ENCODE results near the gene ZBED5. TPM values are rescaled to one million over a fixed set of nuclear protein-coding genes. Genes with fewer than 3 reads are reported as not detected.
A peak's percentile ranks its signal among the peaks of the same experiment; 100 is the strongest.

The ZBED5 gene
- total RNA-seq (2014; rRNA removed) (19.5 and 21.0 TPM in 2 replicates), Bru-seq, nascent RNA (percentile 98 among the genes with signal in this experiment), BruChase-seq, experiment 1, labeled RNA remaining after a 6-hour chase (percentile 92 among the genes with signal in this experiment), BruChase-seq, experiment 2, labeled RNA remaining after a 2-hour chase (percentile 99 among the genes with signal in this experiment)
- long read RNA-seq, transcript ZBED5-201 (3 exons, 2,512 nt) = major isoform, 5 of 57 reads
- long read RNA-seq, partial matches to known transcripts = 4 of 57 reads
- long read RNA-seq, other reads (novel, unspliced or antisense) = 45 of 57 reads

DNA sequence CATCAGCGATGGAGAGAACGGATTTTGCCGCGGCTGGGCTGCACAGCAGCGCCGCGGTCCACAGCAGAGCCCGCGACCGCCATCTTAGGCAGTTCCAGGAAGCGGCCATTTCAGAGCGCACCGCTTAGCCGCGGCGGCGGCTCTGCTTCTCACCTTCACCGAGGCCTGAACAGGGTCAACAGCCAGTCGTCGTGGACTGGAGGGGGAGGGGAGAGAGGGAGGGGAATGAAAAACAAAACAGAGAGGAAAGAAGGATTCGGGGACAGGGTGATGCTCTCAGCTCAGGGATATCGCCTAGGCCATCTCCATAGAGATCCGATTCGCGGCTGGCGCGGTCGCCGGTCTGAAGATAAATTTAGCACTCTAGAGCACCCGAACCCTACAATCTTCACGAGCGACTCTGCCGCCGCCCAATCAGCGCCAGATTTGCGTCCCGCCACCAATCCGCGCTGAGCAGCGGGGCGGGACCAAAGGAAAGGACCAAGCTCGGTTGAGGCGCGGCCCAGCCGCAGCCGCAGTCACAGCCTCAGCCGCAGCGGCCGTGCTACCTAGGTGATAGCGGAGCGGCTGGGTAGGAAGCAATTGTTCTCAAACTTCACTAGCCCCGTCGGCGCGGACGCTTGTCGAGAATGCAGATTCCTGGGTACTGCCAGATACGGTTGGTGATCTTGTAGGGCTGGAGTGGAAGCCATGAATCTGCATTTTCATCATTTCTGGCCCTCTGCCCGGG lies at the start of gene ZBED5:
Gene ZBED5, minus strand, starts transcription at position 345 of the 730 bp plus-strand sequence. CDS start 3,108 bp downstream, outside the sequence.
- H3K27ac ChIP-seq (ENCODE audit: low read length) = peak within 1 kb of the TSS; percentile 91
- CTCF ChIA-PET = interaction anchor here (1.0 to 1.2 kb wide), 3 partner anchors 42 to 76 kb away, joined by 3 to 7 read pairs (median 3); no protein-coding TSS in a partner anchor
- H2AFZ ChIP-seq (ENCODE audit: low read length) = peak within 1 kb of the TSS; percentile 92
- H3K79me2 ChIP-seq (ENCODE audit: low read length) = peaks cover 91% of the 10 kb centered on the region
- peak; percentile 97 for DNase-seq
- peak within 1 kb of the TSS; percentile 95 for H3K9ac ChIP-seq (ENCODE audit: low read length)
- peaks cover 38% of the 10 kb centered on the region for H3K4me1 ChIP-seq (ENCODE audit: insufficient read depth, low read length)
- POLR2A ChIA-PET (ENCODE audit: unreplicated experiment) = interaction anchor here (0.5 to 1.8 kb wide), 8 partner anchors 18 to 454 kb away, joined by 3 to 26 read pairs (median 6); partner anchors contain the start of gene EIF4G2
- TF ChIP-seq CTCF (conservative IDR thresholded peaks at IDR 0.05; ENCODE audit: low read depth, low read length) = no peak; the same call in 1 of the 2 replicates
- TF ChIP-seq EZH2phosphoT487 (IDR thresholded peaks at IDR 0.05; ENCODE audit: borderline replicate concordance, low read length) = no peak
- no peak for TF ChIP-seq EZH2 (IDR thresholded peaks at IDR 0.05; ENCODE audit: low read length, unreplicated experiment)
- no peaks in the 10 kb centered on the region for H3K9me2 ChIP-seq (replicated peaks; ENCODE audit: low read length)
- no peaks in the 10 kb centered on the region for H4K20me1 ChIP-seq (ENCODE audit: low read length)
- intact Hi-C loops (cut with micrococcal nuclease) = loop anchor here (1.0 to 10.0 kb wide), 6 partner anchors 39 to 167 kb away; no protein-coding TSS in a partner anchor
- H3F3A ChIP-seq (ENCODE audit: low read length, unreplicated experiment) = no peaks in the 10 kb centered on the region
- H3K36me3 ChIP-seq (ENCODE audit: low read depth, low read length) = peaks cover 32% of the 10 kb centered on the region
- no peaks in the 10 kb centered on the region for H3K9me3 ChIP-seq (ENCODE audit: low read length)
- H3K27me3 ChIP-seq (ENCODE audit: low read length) = no peaks in the 10 kb centered on the region
- TSS peak; percentile 46 for BruUV-seq (replicated peaks)
- peak; percentile 93 for ATAC-seq
- peak within 1 kb of the TSS; percentile 76 for H3K4me3 ChIP-seq (ENCODE audit: low read length)
- H3K4me2 ChIP-seq (ENCODE audit: low read length) = peak within 1 kb of the TSS; percentile 87

- intact Hi-C loops (cut with micrococcal nuclease) = loop anchor here (1.0 kb wide), 1 partner anchor 114 kb away; no protein-coding TSS in a partner anchor
- Histone ChIP-seq H3K36me3 (ENCODE audit: low read depth, low read length) (no peaks in the 10 kb centered on the region), H3K4me1 (ENCODE audit: insufficient read depth, low read length) (peaks cover 43% of the 10 kb centered on the region), H4K20me1 (ENCODE audit: low read length) (no peaks in the 10 kb centered on the region), H3K9me3 (ENCODE audit: low read length) (no peaks in the 10 kb centered on the region), H3K4me2 (ENCODE audit: low read length) (no peak overlapping the region), H2AFZ (ENCODE audit: low read length) (no peak overlapping the region), H3K79me2 (ENCODE audit: low read length) (no peaks in the 10 kb centered on the region), H3F3A (ENCODE audit: low read length, unreplicated experiment) (no peaks in the 10 kb centered on the region), H3K27me3 (ENCODE audit: low read length) (no peaks in the 10 kb centered on the region), H3K9me2 (replicated peaks; ENCODE audit: low read length) (no peaks in the 10 kb centered on the region), H3K4me3 (ENCODE audit: low read length) (no peak overlapping the region), H3K27ac (ENCODE audit: low read length) (no peak overlapping the region), H3K9ac (ENCODE audit: low read length) (no peak overlapping the region)
- ATAC-seq (peak; percentile 69), DNase-seq (peak; percentile 49)
- no TSS peak for BruUV-seq (replicated peaks)
- CTCF ChIA-PET = interaction anchor here (0.8 to 1.4 kb wide), 4 partner anchors 18 to 114 kb away, joined by 3 to 9 read pairs (median 4); no protein-coding TSS in a partner anchor
- POLR2A ChIA-PET (ENCODE audit: unreplicated experiment) = interaction anchor here (0.6 to 1.8 kb wide), 3 partner anchors 39 to 98 kb away, joined by 3 to 6 read pairs (median 4); partner anchors contain the start of gene EIF4G2
- TF ChIP-seq EZH2 (IDR thresholded peaks at IDR 0.05; ENCODE audit: low read length, unreplicated experiment) (no peak), CTCF (conservative IDR thresholded peaks at IDR 0.05; ENCODE audit: low read depth, low read length) (peak; percentile 43)
Measured at GRCh38 chr11:10906521-10906920, 48.7 kb upstream of the ZBED5 start.
